Osteoblast (primary cell): ENCODE data around the gene FAM9C. TPM values are rescaled to one million over a fixed set of nuclear protein-coding genes. Genes with fewer than 3 reads are reported as not detected.
A peak's percentile ranks its signal among the peaks of the same experiment; 100 is the strongest.
"Not testable (repeated sequence)": the region's sequence is repeated elsewhere in the genome, so short reads cannot be mapped to it uniquely, and the experiment has no call there.

Experiments
- DNase-seq: peaks from one replicate; pipeline ENCODE4 v3.0.0; 2011; ENCODE audit warnings: low spot score, mixed read lengths; ENCODE audit not compliant: insufficient read length; ENCODE audit errors: missing footprints
- H2AFZ ChIP-seq: 2 replicates; pipeline ENCODE4 v1.6.0; 2011; ENCODE audit warnings: mild to moderate bottlenecking, low read length
- H3K27ac ChIP-seq: 2 replicates; pipeline ENCODE4 v1.5.1; 2011; ENCODE audit warnings: mild to moderate bottlenecking, low read depth, low read length, moderate library complexity
- H3K27me3 ChIP-seq: 2 replicates; pipeline ENCODE4 v1.6.0; 2012; ENCODE audit warnings: mild to moderate bottlenecking, control low read depth, inconsistent platforms, low read length, moderate library complexity; ENCODE audit not compliant: insufficient read depth
- H3K36me3 ChIP-seq: 2 replicates; pipeline ENCODE4 v1.5.1; 2011; ENCODE audit warnings: mild to moderate bottlenecking, low read length, control low read depth, moderate library complexity; ENCODE audit not compliant: insufficient read depth
- H3K4me1 ChIP-seq: 2 replicates; pipeline ENCODE4 v1.5.1; 2011; ENCODE audit warnings: mild to moderate bottlenecking, low read length, control low read depth, moderate library complexity; ENCODE audit not compliant: insufficient read depth
- H3K4me2 ChIP-seq: 2 replicates; pipeline ENCODE4 v1.6.0; 2011; ENCODE audit warnings: mild to moderate bottlenecking, low read length; ENCODE audit not compliant: insufficient read depth
- H3K4me3 ChIP-seq: fragments of 200-600 bp; sonication (generic); 3 replicates; pipeline ENCODE4 v1.5.1; 2012; ENCODE audit warnings: mild to moderate bottlenecking, low read length, inconsistent platforms; ENCODE audit not compliant: insufficient read depth
- H3K79me2 ChIP-seq: 2 replicates; pipeline ENCODE4 v1.6.0; 2012; ENCODE audit warnings: mild to moderate bottlenecking, low read length, control low read depth, inconsistent platforms; ENCODE audit not compliant: insufficient read depth
- H3K9me3 ChIP-seq: 2 replicates; pipeline ENCODE4 v1.5.1; 2011; ENCODE audit warnings: low read depth, low read length, control low read depth
- H4K20me1 ChIP-seq: 2 replicates; pipeline ENCODE4 v1.6.0; 2012; ENCODE audit warnings: mild to moderate bottlenecking, low read length, control low read depth; ENCODE audit not compliant: insufficient read depth
- CTCF ChIP-seq: IDR thresholded peaks from 2 replicates; pipeline ENCODE4 v1.5.1; 2011; ENCODE audit warnings: mild to moderate bottlenecking, low read depth, low read length, moderate library complexity; ENCODE audit errors: extremely low read depth
- total RNA-seq: library from RNA; depleted of rRNA; stranded (reverse); fragments of >200 nt; gene quantifications from 2 replicates; pipeline ENCODE4 v1.2.3, GENCODE V29; 2012

FAM9C gene
- total RNA-seq, 1 donor = not detected

GRCh38 chrX:13090339-13091110 is 46.1 kb upstream of the FAM9C start:
- no peaks in the 10 kb centered on the region for H4K20me1 ChIP-seq
- no peaks in the 10 kb centered on the region for H3K9me3 ChIP-seq
- no peak for TF ChIP-seq CTCF
- H3K79me2 ChIP-seq = no peaks in the 10 kb centered on the region
- peak overlapping the region; percentile 26 for H3K27ac ChIP-seq
- H3K4me2 ChIP-seq = peak overlapping the region; percentile 7
- H3K36me3 ChIP-seq = no peaks in the 10 kb centered on the region
- H3K4me1 ChIP-seq = peaks cover 7% of the 10 kb centered on the region
- no peak for DNase-seq
- peak overlapping the region; percentile 60 for H2AFZ ChIP-seq
- H3K27me3 ChIP-seq = no peaks in the 10 kb centered on the region
- no peak overlapping the region for H3K4me3 ChIP-seq

- peaks cover 3% of the 10 kb centered on the region for H3K4me1 ChIP-seq
- H2AFZ ChIP-seq = no peak overlapping the region
- no peaks in the 10 kb centered on the region for H4K20me1 ChIP-seq
- H3K79me2 ChIP-seq = no peaks in the 10 kb centered on the region
- no peak for TF ChIP-seq CTCF
- H3K9me3 ChIP-seq = no peaks in the 10 kb centered on the region
- no peak overlapping the region for H3K4me3 ChIP-seq
- no peaks in the 10 kb centered on the region for H3K27me3 ChIP-seq
- DNase-seq = no peak
- H3K36me3 ChIP-seq = no peaks in the 10 kb centered on the region
- no peak overlapping the region for H3K27ac ChIP-seq
- no peak overlapping the region for H3K4me2 ChIP-seq
Observed at GRCh38 chrX:13090027-13090338, 45.6 kb upstream of the FAM9C start.

- no peak overlapping the region for H2AFZ ChIP-seq
- no peak overlapping the region for H3K4me2 ChIP-seq
- no peak for TF ChIP-seq CTCF
- H3K27me3 ChIP-seq = no peaks in the 10 kb centered on the region
- no peak overlapping the region for H3K4me3 ChIP-seq
- no peaks in the 10 kb centered on the region for H3K79me2 ChIP-seq
- no peaks in the 10 kb centered on the region for H3K9me3 ChIP-seq
- H3K27ac ChIP-seq = no peak overlapping the region
- no peaks in the 10 kb centered on the region for H4K20me1 ChIP-seq
- DNase-seq = no peak
- no peaks in the 10 kb centered on the region for H3K36me3 ChIP-seq
- H3K4me1 ChIP-seq = no peaks in the 10 kb centered on the region
Observed at GRCh38 chrX:13088156-13088487, 43.7 kb upstream of the FAM9C start.

GRCh38 chrX:13087322-13088155 is 43.1 kb upstream of the FAM9C start:
- no peak for DNase-seq
- Histone ChIP-seq H2AFZ (no peak overlapping the region), H3K4me1 (no peaks in the 10 kb centered on the region), H3K4me2 (no peak overlapping the region), H3K27ac (no peak overlapping the region), H4K20me1 (no peaks in the 10 kb centered on the region), H3K9me3 (no peaks in the 10 kb centered on the region), H3K27me3 (no peaks in the 10 kb centered on the region), H3K36me3 (no peaks in the 10 kb centered on the region), H3K4me3 (no peak overlapping the region), H3K79me2 (no peaks in the 10 kb centered on the region)
- TF ChIP-seq CTCF = no peak

GRCh38 chrX:13086793-13087321 is 42.4 kb upstream of the FAM9C start:
- not testable (repeated sequence) for H4K20me1 ChIP-seq, H3K27ac ChIP-seq, H3K79me2 ChIP-seq, H3K36me3 ChIP-seq, H3K27me3 ChIP-seq, DNase-seq, H3K4me2 ChIP-seq, H3K4me3 ChIP-seq, H2AFZ ChIP-seq, H3K4me1 ChIP-seq, H3K9me3 ChIP-seq
